ENCODE results near the gene BDNF.
A peak's percentile ranks its signal among the peaks of the same experiment; 100 is the strongest.

BDNF gene

GRCh38 chr11:27660171-27660570 is 40.1 kb downstream of the BDNF start:
- TF ChIP-seq GATA2 (IDR thresholded peaks at IDR 0.05; ENCODE audit: low read depth, low read length), result no peak
- TF ChIP-seq GATA3 (IDR thresholded peaks at IDR 0.05; ENCODE audit: low read depth, low read length), result no peak

DNA sequence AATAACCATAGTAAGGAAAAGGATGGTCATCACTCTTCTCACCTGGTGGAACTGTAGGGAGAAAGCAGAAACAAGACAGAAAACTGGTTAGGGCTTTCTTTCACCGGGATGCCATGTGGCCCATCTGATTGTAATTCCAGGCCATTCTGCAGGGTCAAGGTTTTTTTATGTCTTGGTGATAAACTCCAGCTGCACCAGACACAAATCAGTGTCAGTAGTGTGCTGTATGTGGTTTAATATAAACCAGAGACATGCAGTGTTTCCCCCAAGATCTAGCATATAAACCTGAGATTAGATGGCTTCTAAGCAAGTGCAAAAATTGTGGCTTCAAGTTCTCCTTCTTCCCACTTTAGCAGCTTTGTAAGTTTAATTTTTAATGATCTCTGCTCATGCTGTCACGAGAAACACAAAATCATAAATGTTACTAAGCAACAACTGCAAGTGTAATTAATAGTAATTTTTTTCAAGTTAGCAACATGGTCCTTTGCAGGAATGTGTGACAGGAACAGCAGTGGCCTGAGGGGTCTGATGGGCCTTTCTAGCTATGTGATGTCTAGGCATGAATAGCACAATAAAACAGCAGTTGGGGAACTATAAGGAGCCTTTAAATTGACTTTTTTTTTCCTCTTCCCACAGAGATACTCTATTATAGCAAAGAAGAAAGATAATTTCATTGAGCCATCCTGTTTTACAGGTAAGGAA is 41.6 kb downstream of the BDNF start:
- TF ChIP-seq GATA3 (IDR thresholded peaks at IDR 0.05; ENCODE audit: low read depth, low read length) (peak; percentile 66), GATA2 (IDR thresholded peaks at IDR 0.05; ENCODE audit: low read depth, low read length) (peak; percentile 79)

GRCh38 chr11:27656806-27657483 is 43.3 kb downstream of the BDNF start:
- TF ChIP-seq GATA2 (IDR thresholded peaks at IDR 0.05; ENCODE audit: low read depth, low read length), result no peak
- no peak for TF ChIP-seq GATA3 (IDR thresholded peaks at IDR 0.05; ENCODE audit: low read depth, low read length)

GRCh38 chr11:27656320-27656719 is 43.9 kb downstream of the BDNF start:
- no peak for TF ChIP-seq GATA2 (IDR thresholded peaks at IDR 0.05; ENCODE audit: low read depth, low read length)
- TF ChIP-seq GATA3 (IDR thresholded peaks at IDR 0.05; ENCODE audit: low read depth, low read length), result no peak

- peak; percentile 87 for TF ChIP-seq GATA2 (IDR thresholded peaks at IDR 0.05; ENCODE audit: low read depth, low read length)
- TF ChIP-seq GATA3 (IDR thresholded peaks at IDR 0.05; ENCODE audit: low read depth, low read length), result peak; percentile 95
Measured at GRCh38 chr11:27653990-27654758, 46.1 kb downstream of the BDNF start.

- TF ChIP-seq GATA2 (IDR thresholded peaks at IDR 0.05; ENCODE audit: low read depth, low read length) (no peak), GATA3 (IDR thresholded peaks at IDR 0.05; ENCODE audit: low read depth, low read length) (no peak)
Measured at GRCh38 chr11:27651711-27652110, 48.5 kb downstream of the BDNF start.

DNA sequence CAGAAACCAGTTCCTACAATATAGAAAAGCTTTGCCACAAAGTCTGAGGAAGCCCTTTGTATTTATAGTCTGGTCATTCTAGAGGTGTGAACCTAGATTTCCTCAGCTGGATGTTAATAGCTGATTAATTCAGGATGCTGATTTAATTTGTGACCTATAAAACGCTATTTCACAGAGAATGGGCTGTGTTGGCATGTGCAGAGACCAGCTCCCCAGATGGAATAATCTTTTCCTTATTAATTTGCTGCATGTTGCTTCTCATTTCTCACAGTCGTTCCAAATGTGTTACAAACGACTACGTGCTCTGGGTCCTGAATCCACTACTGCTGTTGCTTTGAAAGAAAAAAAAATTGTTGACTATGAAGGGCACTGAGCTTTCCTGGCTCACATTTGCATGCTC is 49.3 kb downstream of the BDNF start:
- no peak for TF ChIP-seq GATA2 (IDR thresholded peaks at IDR 0.05; ENCODE audit: low read depth, low read length)
- no peak for TF ChIP-seq GATA3 (IDR thresholded peaks at IDR 0.05; ENCODE audit: low read depth, low read length)

GRCh38 chr11:27649800-27650199 is 50.5 kb downstream of the BDNF start:
- no peak for TF ChIP-seq GATA2 (IDR thresholded peaks at IDR 0.05; ENCODE audit: low read depth, low read length)
- no peak for TF ChIP-seq GATA3 (IDR thresholded peaks at IDR 0.05; ENCODE audit: low read depth, low read length)

DNA sequence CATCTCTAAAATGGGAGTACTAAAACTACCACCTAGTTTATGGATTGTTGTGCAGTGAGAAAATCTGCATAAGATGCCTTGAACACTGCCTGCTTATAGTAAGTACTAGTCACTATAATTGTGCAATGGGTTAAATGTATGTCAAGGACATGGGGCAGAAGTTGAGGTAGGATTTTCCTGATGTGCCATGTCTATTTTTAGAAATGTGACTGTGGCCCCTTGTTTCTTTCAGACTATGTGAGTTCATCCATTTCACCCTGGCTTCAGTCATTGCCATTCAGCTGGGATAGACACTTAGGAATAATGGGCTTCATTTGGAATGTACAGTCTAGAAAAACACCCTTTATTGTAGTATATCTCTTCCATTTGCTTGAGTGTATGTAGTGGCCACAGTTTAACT is 51.4 kb downstream of the BDNF start:
- TF ChIP-seq GATA3 (IDR thresholded peaks at IDR 0.05; ENCODE audit: low read depth, low read length), result no peak
- no peak for TF ChIP-seq GATA2 (IDR thresholded peaks at IDR 0.05; ENCODE audit: low read depth, low read length)

- TF ChIP-seq GATA3 (IDR thresholded peaks at IDR 0.05; ENCODE audit: low read depth, low read length), result peak; percentile 75
- peak; percentile 81 for TF ChIP-seq GATA2 (IDR thresholded peaks at IDR 0.05; ENCODE audit: low read depth, low read length)
Measured at GRCh38 chr11:27646051-27646818, 54.0 kb downstream of the BDNF start.

DNA sequence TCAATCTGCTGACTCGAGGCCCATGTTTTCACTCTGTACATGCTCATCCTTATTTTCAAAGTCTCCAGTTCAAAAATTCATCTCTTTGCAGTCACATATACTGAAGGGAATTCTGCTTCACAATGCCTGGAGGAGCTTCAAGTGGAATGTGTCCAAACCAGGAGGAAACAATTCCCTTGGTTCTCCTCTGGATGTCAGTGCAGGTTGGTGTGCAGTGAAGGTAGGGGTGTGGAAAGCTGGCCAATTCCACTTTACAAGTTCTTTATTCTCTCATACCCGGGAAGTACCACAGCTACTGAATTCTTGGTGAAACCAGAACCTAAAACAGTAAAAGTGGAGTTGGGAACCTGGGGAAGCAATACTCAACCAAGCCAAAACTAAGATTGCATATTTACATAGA is 57.3 kb downstream of the BDNF start:
- TF ChIP-seq GATA2 (IDR thresholded peaks at IDR 0.05; ENCODE audit: low read depth, low read length), result no peak
- TF ChIP-seq GATA3 (IDR thresholded peaks at IDR 0.05; ENCODE audit: low read depth, low read length), result no peak

- TF ChIP-seq GATA2 (IDR thresholded peaks at IDR 0.05; ENCODE audit: low read depth, low read length), result no peak
- TF ChIP-seq GATA3 (IDR thresholded peaks at IDR 0.05; ENCODE audit: low read depth, low read length), result no peak
Measured at GRCh38 chr11:27640954-27641353, 59.3 kb downstream of the BDNF start.

- TF ChIP-seq GATA3 (IDR thresholded peaks at IDR 0.05; ENCODE audit: low read depth, low read length) (no peak), GATA2 (IDR thresholded peaks at IDR 0.05; ENCODE audit: low read depth, low read length) (no peak)
Measured at GRCh38 chr11:27635567-27636037, 64.7 kb downstream of the BDNF start.

DNA sequence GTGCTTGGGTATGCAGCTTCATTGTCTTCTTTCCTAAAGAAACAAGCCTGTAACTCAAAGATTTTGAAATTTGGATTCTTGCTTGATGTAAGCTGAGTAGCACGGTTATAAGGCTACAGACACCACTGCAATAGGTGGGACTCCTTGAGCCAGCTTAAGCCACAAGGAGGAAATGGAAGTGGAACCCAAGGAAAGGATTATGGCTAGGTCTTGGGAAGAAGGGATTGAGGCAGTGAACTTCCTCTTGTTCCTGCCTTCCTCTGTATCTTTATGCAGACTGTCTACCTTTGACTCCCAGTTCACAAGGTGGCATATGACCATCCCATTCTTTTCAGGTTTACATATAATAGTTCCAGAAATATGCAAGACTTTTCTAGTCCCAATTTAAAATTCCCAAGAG is 72.3 kb downstream of the BDNF start:
- no peak for TF ChIP-seq GATA3 (IDR thresholded peaks at IDR 0.05; ENCODE audit: low read depth, low read length)
- TF ChIP-seq GATA2 (IDR thresholded peaks at IDR 0.05; ENCODE audit: low read depth, low read length), result no peak

All from SH-SY5Y (cell line).